HepG2 (cell line): ENCODE results near the gene TBC1D25. TPM values are rescaled to one million over a fixed set of nuclear protein-coding genes. Genes with fewer than 3 reads are reported as not detected.

Experiments used
- ATF4 ChIP-seq, 2 experiments: fragments of 450-650 bp in 1 of 2; sonication (generic) in 1 of 2; formaldehyde crosslinking; IDR thresholded peaks; 2 replicates each; pipeline versions ENCODE4 v1.5.0 to v1.8.0; 2020 to 2022; ENCODE audit warnings: mild to moderate bottlenecking in 1 of 2, missing genetic modification reagents in 1 of 2
- ATF5 ChIP-seq: sonication (generic); formaldehyde crosslinking; IDR thresholded peaks from 2 replicates; pipeline ENCODE4 v1.4.0; 2020; ENCODE audit warnings: mild to moderate bottlenecking, low read depth, missing genetic modification reagents
- FOXA3 ChIP-seq: IDR thresholded peaks from 2 replicates; pipeline ENCODE4 v1.6.1; 2016; ENCODE audit warnings: missing genetic modification reagents, missing compliant biosample characterization
- HOXA5 ChIP-seq: sonication (generic); formaldehyde crosslinking; IDR thresholded peaks from 2 replicates; pipeline ENCODE4 v1.4.0; 2020; ENCODE audit warnings: missing genetic modification reagents
- KDM1A ChIP-seq: IDR thresholded peaks from 2 replicates; pipeline ENCODE4 v1.6.1; 2016; ENCODE audit warnings: missing compliant biosample characterization
- MIER2 ChIP-seq: IDR thresholded peaks from 2 replicates; pipeline ENCODE4 v1.6.1; 2016; ENCODE audit warnings: missing biosample characterization, missing genetic modification reagents
- MYC ChIP-seq: sonication (generic); formaldehyde crosslinking; IDR thresholded peaks from 2 replicates; pipeline ENCODE4 v1.9.0; 2021; ENCODE audit warnings: missing genetic modification reagents, borderline replicate concordance
- MYNN ChIP-seq: sonication (generic); formaldehyde crosslinking; IDR thresholded peaks from 2 replicates; pipeline ENCODE4 v1.4.0; 2020; ENCODE audit warnings: mild to moderate bottlenecking, low read depth, missing genetic modification reagents
- NR2F2 ChIP-seq: IDR thresholded peaks from 2 replicates; pipeline ENCODE4 v1.6.1; 2012; ENCODE audit warnings: low read depth, inconsistent platforms, borderline replicate concordance
- PAXIP1 ChIP-seq: sonication (generic); formaldehyde crosslinking; conservative IDR thresholded peaks from 2 replicates; pipeline ENCODE4 v1.4.0; 2020; ENCODE audit warnings: mild to moderate bottlenecking, missing genetic modification reagents, moderate library complexity
- PCBP2 ChIP-seq: fragments of 200-400 bp; formaldehyde crosslinking; optimal IDR thresholded peaks from 2 replicates; pipeline ENCODE3; 2018; ENCODE audit warnings: low read length, low read depth; ENCODE audit not compliant: poor library complexity, severe bottlenecking
- PRPF4 ChIP-seq: fragments of 200-400 bp; formaldehyde crosslinking; IDR thresholded peaks from 2 replicates; pipeline ENCODE4 v1.6.1; 2016; ENCODE audit warnings: low read length, low read depth; ENCODE audit not compliant: poor library complexity, severe bottlenecking
- SRSF4 ChIP-seq: fragments of 200-400 bp; formaldehyde crosslinking; IDR thresholded peaks from one replicate; pipeline ENCODE4 v1.6.1; 2018; ENCODE audit warnings: mild to moderate bottlenecking, low read depth, low read length, moderate library complexity; ENCODE audit not compliant: poor library complexity, severe bottlenecking
- TMF1 ChIP-seq: sonication (generic); formaldehyde crosslinking; IDR thresholded peaks from 2 replicates; pipeline ENCODE4 v1.8.1; 2022; ENCODE audit warnings: low read depth, missing genetic modification reagents
- ZBTB2 ChIP-seq: sonication (generic); formaldehyde crosslinking; IDR thresholded peaks from 2 replicates; pipeline ENCODE4 v1.8.0; 2022; ENCODE audit warnings: low read depth, missing genetic modification reagents
- ZBTB33 ChIP-seq: sonication (generic); formaldehyde crosslinking; IDR thresholded peaks from 2 replicates; pipeline ENCODE4 v1.4.0; 2020; ENCODE audit warnings: missing genetic modification reagents
- ZNF136 ChIP-seq: sonication (generic); formaldehyde crosslinking; IDR thresholded peaks from 2 replicates; pipeline ENCODE4 v1.8.1; 2022; ENCODE audit warnings: low read depth, mild to moderate bottlenecking, moderate library complexity, missing genetic modification reagents
- ZNF33A ChIP-seq: sonication (generic); formaldehyde crosslinking; IDR thresholded peaks from 2 replicates; pipeline ENCODE4 v1.5.1; 2020; ENCODE audit warnings: missing genetic modification reagents, mild to moderate bottlenecking, moderate library complexity, borderline replicate concordance
- ZNF383 ChIP-seq: sonication (generic); formaldehyde crosslinking; IDR thresholded peaks from 2 replicates; pipeline ENCODE4 v1.4.0; 2020; ENCODE audit warnings: missing genetic modification reagents, mild to moderate bottlenecking, borderline replicate concordance
- ZNF414 ChIP-seq: sonication (generic); formaldehyde crosslinking; IDR thresholded peaks from 2 replicates; pipeline ENCODE4 v1.5.0; 2020; ENCODE audit warnings: missing genetic modification reagents
- ZNF879 ChIP-seq: sonication (generic); formaldehyde crosslinking; IDR thresholded peaks from 2 replicates; pipeline ENCODE4 v1.8.1; 2023; ENCODE audit warnings: missing genetic modification reagents
- polyA plus RNA-seq, 8 experiments: library from polyadenylated mRNA; depleted of rRNA in 3 of 8; stranded (reverse) in 7 of 8; unstranded in 1 of 8; fragments of >200 nt; fragmentation: Illumina TruSeq in 4 of 8; extraction: Trizol in 4 of 8; gene quantifications; 2 replicates each; pipeline versions ENCODE4 v1.2.1 to v1.2.3, GENCODE V29; 2011 to 2016; ENCODE audit warnings: low read depth in 4 of 8, missing spikeins in 1 of 8, mixed read lengths in 1 of 8; ENCODE audit not compliant: insufficient read depth in 1 of 8
- total RNA-seq, 5 experiments: library from RNA; depleted of rRNA; stranded (reverse); fragments of >200 nt; fragmentation: Illumina TruSeq; extraction: Trizol; gene quantifications; 2 replicates each; pipeline ENCODE4 v1.2.3, GENCODE V29; 2016; ENCODE audit warnings: low read depth in 1 of 5

TBC1D25 gene
- total and polyA plus RNA-seq, 2 of the 13 experiments (the other 11 are each of a cell fraction or from before 2014, with no cell fraction given), result 3.5 to 4.7 TPM

GRCh38 chrX:48591255-48591791 is 51.8 kb downstream of the TBC1D25 start (continued):
- TF ChIP-seq SRSF4 (no peak), NR2F2 (no peak), MYC (0 out of 2 replicates have a peak, but pooled peaks have one; percentile 20), ZNF136 (no peak), ATF4 (CRISPR knock-in tag; IDR thresholded peaks at IDR 0.05) (no peak), MYNN (CRISPR knock-in tag) (no peak), ZNF33A (CRISPR knock-in tag) (no peak), PRPF4 (no peak), ZNF879 (CRISPR knock-in tag) (no peak), HOXA5 (CRISPR knock-in tag) (no peak), ZNF414 (no peak), ZNF383 (CRISPR knock-in tag) (no peak), ATF5 (CRISPR knock-in tag) (no peak), ZBTB2 (CRISPR knock-in tag) (no peak), ZBTB33 (no peak), KDM1A (no peak), FOXA3 (CRISPR knock-in tag) (no peak), MIER2 (CRISPR knock-in tag) (no peak), PCBP2 (no peak), TMF1 (CRISPR knock-in tag) (no peak), PAXIP1 (no peak; the same call in 1 of the 2 replicates)
